ENCODE data around the gene SPAG16.

- TF ChIP-seq CTCF (IDR thresholded peaks at IDR 0.05; ENCODE audit: insufficient read depth, low read length): no peak
- no peak for TF ChIP-seq REST (IDR thresholded peaks at IDR 0.05; ENCODE audit: insufficient replicate concordance, low read depth)
Observed at GRCh38 chr2:213411582-213412289, 127.5 kb downstream of the SPAG16 start.

Data from HL-60 (cell line).